Activated CD8-positive, alpha-beta T cell treated with anti-CD3 and anti-CD28 coated beads for 36 hours (primary cell): ENCODE data around the gene DHRS12. TPM values are rescaled to one million over a fixed set of nuclear protein-coding genes. Genes with fewer than 3 reads are reported as not detected.

Source experiments
- ATAC-seq: fragments of 200-7000 bp; cut with Tn5 transposase; one replicate; pipeline ENCODE4 v1.10.0; 2021; ENCODE audit warnings: mild to moderate bottlenecking, moderate library complexity
- CTCF ChIA-PET: fragments of 350-600 bp; sonication (Branson Sonifier 250); formaldehyde crosslinking; loops from one replicate; lab custom pipeline; 2021; ENCODE audit warnings: antibody characterized with exemption; lab: Charles Lee
- POLR2A ChIA-PET: fragments of 350-600 bp; sonication (Branson Sonifier 250); formaldehyde crosslinking; loops from one replicate; lab custom pipeline; 2021; ENCODE audit warnings: antibody characterized with exemption; lab: Charles Lee
- DNase-seq: peaks from one replicate; pipeline ENCODE4 v3.0.0-alpha.2; 2020
- H3K27ac Mint-ChIP-seq: one replicate; pipeline ENCODE4 v1.8.0; 2021; ENCODE audit warnings: mild to moderate bottlenecking, mixed read lengths
- H3K27me3 Mint-ChIP-seq: one replicate; pipeline ENCODE4 v1.8.0; 2021; ENCODE audit warnings: mixed read lengths
- H3K36me3 Mint-ChIP-seq: one replicate; pipeline ENCODE4 v1.8.0; 2021; ENCODE audit warnings: low read depth, mixed read lengths
- H3K4me1 Mint-ChIP-seq: one replicate; pipeline ENCODE4 v1.8.0; 2021; ENCODE audit warnings: low read depth, mixed read lengths
- H3K4me3 Mint-ChIP-seq: one replicate; pipeline ENCODE4 v1.8.0; 2021; ENCODE audit warnings: mild to moderate bottlenecking, moderate library complexity, mixed read lengths
- H3K9me3 Mint-ChIP-seq: one replicate; pipeline ENCODE4 v1.8.0; 2021; ENCODE audit warnings: mixed read lengths
- CTCF ChIP-seq: fragments of 200-600 bp; IDR thresholded peaks from one replicate; pipeline ENCODE4 v1.8.0; 2022; ENCODE audit warnings: antibody characterized with exemption, mild to moderate bottlenecking
- intact Hi-C: fragments of 100-400 bp; cut with micrococcal nuclease; formaldehyde crosslinking; loops from one replicate; pipeline ENCODE4 v1.10.0; 2022
- total RNA-seq, 2 experiments: library from RNA; stranded (reverse); gene quantifications; one replicate each; pipeline ENCODE4 v1.2.3, GENCODE V29; 2021

The DHRS12 gene
- total RNA-seq, 2 experiments from 2014 or later: 6.6 to 6.7 TPM

GRCh38 chr13:51834581-51835171 is 30.7 kb upstream of the DHRS12 start:
- no peak for DNase-seq
- H3K27ac Mint-ChIP-seq: no peak overlapping the region
- no peaks in the 10 kb centered on the region for H3K36me3 Mint-ChIP-seq
- H3K4me1 Mint-ChIP-seq: peaks cover 51% of the 10 kb centered on the region
- ChIA-PET CTCF (interaction anchor here (1.1 to 5.8 kb wide), 7 partner anchors 8 to 254 kb away, joined by 3 to 150 read pairs (median 4); partner anchors contain the start of gene TMEM272), POLR2A (interaction anchor here (1.7 kb wide), 1 partner anchor 16 kb away, joined by 4 read pairs; no protein-coding TSS in a partner anchor)
- intact Hi-C loops: no loop called here
- ATAC-seq: no peak
- TF ChIP-seq CTCF: no peak
- no peaks in the 10 kb centered on the region for H3K27me3 Mint-ChIP-seq
- no peak overlapping the region for H3K4me3 Mint-ChIP-seq
- no peaks in the 10 kb centered on the region for H3K9me3 Mint-ChIP-seq

- no peak overlapping the region for H3K27ac Mint-ChIP-seq
- no peak for TF ChIP-seq CTCF
- no peak for ATAC-seq
These were observed 30.0 kb upstream of the DHRS12 start for GRCh38 chr13:51833980-51834379.

GRCh38 chr13:51832471-51833152 is 28.6 kb upstream of the DHRS12 start:
- Mint-ChIP-seq H3K27ac (no peak overlapping the region), H3K36me3 (no peaks in the 10 kb centered on the region), H3K9me3 (no peaks in the 10 kb centered on the region), H3K4me3 (no peak overlapping the region), H3K27me3 (no peaks in the 10 kb centered on the region), H3K4me1 (peaks cover 59% of the 10 kb centered on the region)
- peak; percentile 73 for DNase-seq
- intact Hi-C loops: loop anchor here (2.0 kb wide), 1 partner anchor 18 kb away; no protein-coding TSS in a partner anchor
- ATAC-seq: peak; percentile 98
- ChIA-PET POLR2A (interaction anchor here (0.6 to 1.6 kb wide), 4 partner anchors 10 to 190 kb away, joined by 3 to 6 read pairs (median 3); partner anchors contain the start of gene CCDC70), CTCF (interaction anchor here (0.7 to 5.8 kb wide), 23 partner anchors 9 to 430 kb away, joined by 3 to 150 read pairs (median 4); partner anchors contain the start of genes CCDC70 and TMEM272)
- peak; percentile 68 for TF ChIP-seq CTCF

More at GRCh38 chr13:51833980-51834379, 30.0 kb upstream of the DHRS12 start:
- no peaks in the 10 kb centered on the region for H3K36me3 Mint-ChIP-seq
- no peaks in the 10 kb centered on the region for H3K27me3 Mint-ChIP-seq
- peaks cover 58% of the 10 kb centered on the region for H3K4me1 Mint-ChIP-seq
- DNase-seq: no peak
- no peaks in the 10 kb centered on the region for H3K9me3 Mint-ChIP-seq
- ChIA-PET CTCF (interaction anchor here (1.2 to 5.8 kb wide), 6 partner anchors 9 to 19 kb away, joined by 3 to 150 read pairs (median 5); partner anchors contain the start of gene TMEM272), POLR2A (interaction anchor here (1.7 kb wide), 1 partner anchor 15 kb away, joined by 4 read pairs; no protein-coding TSS in a partner anchor)
- intact Hi-C loops: loop anchor here (2.0 kb wide), 1 partner anchor 19 kb away; no protein-coding TSS in a partner anchor
- H3K4me3 Mint-ChIP-seq: no peak overlapping the region

DNA sequence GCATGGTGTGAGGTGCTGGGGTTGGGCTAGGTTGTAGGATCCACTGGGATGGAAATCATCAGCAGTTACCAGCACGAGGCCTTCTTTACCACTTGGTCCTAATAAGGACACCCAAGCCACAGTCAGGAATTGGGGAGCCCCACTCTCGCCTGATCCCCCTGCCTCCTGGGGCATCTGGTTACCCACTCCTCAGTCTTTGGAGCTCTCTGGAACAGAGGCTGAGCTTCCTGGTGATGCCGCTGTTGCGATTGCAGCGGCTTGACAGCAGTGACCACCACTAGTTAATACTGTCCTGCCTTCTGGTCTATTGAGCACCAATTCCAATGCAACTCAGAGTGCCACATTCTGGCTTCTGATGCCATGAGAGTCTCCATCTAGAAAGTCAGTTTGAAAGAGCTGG is 27.6 kb upstream of the DHRS12 start:
- H3K4me1 Mint-ChIP-seq: peaks cover 59% of the 10 kb centered on the region
- H3K9me3 Mint-ChIP-seq: no peaks in the 10 kb centered on the region
- H3K4me3 Mint-ChIP-seq: no peak overlapping the region
- H3K27ac Mint-ChIP-seq: no peak overlapping the region
- TF ChIP-seq CTCF: no peak
- ATAC-seq (no peak), DNase-seq (no peak)
- ChIA-PET POLR2A (interaction anchor here (1.1 to 1.6 kb wide), 3 partner anchors 9 to 18 kb away, joined by 3 to 6 read pairs (median 3); no protein-coding TSS in a partner anchor), CTCF (interaction anchor here (0.7 to 5.8 kb wide), 18 partner anchors 8 to 545 kb away, joined by 3 to 150 read pairs (median 5); partner anchors contain the start of genes CCDC70 and TMEM272)
- H3K27me3 Mint-ChIP-seq: no peaks in the 10 kb centered on the region
- intact Hi-C loops: no loop called here
- H3K36me3 Mint-ChIP-seq: no peaks in the 10 kb centered on the region
